GM03348 (cell line): ENCODE measurements around the gene GRM1.
A peak's percentile ranks its signal among the peaks of the same experiment; 100 is the strongest.

Source experiments
- DNase-seq: peaks from one replicate; pipeline ENCODE4 v3.0.0; 2012; ENCODE audit warnings: low spot score

GRM1 gene

GRCh38 chr6:146331013-146331412 is 302.2 kb downstream of the GRM1 start:
- no peak for DNase-seq

- DNase-seq: no peak
Observed at GRCh38 chr6:146335336-146335735, 306.5 kb downstream of the GRM1 start.

- DNase-seq: no peak
Observed at GRCh38 chr6:146336191-146336590, 307.3 kb downstream of the GRM1 start.

GRCh38 chr6:146337376-146337775 is 308.5 kb downstream of the GRM1 start:
- DNase-seq: no peak

DNA sequence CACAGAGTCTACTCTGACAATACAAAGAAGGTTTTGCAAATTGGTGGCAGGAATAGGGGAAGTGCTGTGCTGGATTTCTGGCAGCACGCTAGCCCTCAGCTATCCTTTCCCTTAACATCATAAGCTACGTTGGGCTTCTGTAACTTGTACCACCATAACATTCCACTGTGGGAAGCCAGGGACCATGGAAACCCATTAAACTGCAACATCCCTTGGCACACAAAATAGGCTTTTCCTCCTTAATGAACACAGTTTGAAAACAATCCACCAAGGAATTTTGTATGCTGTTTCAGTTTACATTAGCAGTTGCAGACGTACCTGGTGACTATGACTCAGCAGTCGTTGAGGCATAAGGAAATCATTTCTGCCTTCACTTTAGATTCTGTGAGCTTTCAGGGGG is 310.9 kb downstream of the GRM1 start:
- DNase-seq: no peak

- DNase-seq: no peak
Observed at GRCh38 chr6:146341493-146342230, 312.8 kb downstream of the GRM1 start.

GRCh38 chr6:146345598-146345997 is 316.7 kb downstream of the GRM1 start:
- DNase-seq: no peak

DNA sequence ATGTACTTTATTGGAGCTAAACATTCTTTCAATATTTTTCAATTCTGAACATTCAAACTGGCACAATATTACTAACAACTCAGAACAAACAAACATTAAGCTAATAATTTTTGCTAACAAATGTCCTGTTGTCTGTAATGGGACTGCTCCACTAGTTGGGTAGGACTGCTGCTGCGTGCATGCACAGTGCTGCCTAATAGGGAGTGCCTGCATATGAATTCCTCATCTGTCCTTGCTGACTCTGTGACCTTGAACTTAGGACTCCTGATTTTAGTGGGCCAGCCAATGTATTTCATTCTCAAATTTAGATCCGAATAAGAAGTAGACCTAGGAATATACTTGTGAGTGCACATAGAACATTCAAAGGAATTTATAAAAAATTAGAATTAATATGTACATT is 318.2 kb downstream of the GRM1 start:
- DNase-seq: no peak

- no peak for DNase-seq
Observed at GRCh38 chr6:146347690-146348089, 318.8 kb downstream of the GRM1 start.

GRCh38 chr6:146351018-146351417 is 322.2 kb downstream of the GRM1 start:
- DNase-seq: no peak

- no peak for DNase-seq
Observed at GRCh38 chr6:146352163-146352562, 323.3 kb downstream of the GRM1 start.

- no peak for DNase-seq
Observed at GRCh38 chr6:146354451-146354850, 325.6 kb downstream of the GRM1 start.

DNA sequence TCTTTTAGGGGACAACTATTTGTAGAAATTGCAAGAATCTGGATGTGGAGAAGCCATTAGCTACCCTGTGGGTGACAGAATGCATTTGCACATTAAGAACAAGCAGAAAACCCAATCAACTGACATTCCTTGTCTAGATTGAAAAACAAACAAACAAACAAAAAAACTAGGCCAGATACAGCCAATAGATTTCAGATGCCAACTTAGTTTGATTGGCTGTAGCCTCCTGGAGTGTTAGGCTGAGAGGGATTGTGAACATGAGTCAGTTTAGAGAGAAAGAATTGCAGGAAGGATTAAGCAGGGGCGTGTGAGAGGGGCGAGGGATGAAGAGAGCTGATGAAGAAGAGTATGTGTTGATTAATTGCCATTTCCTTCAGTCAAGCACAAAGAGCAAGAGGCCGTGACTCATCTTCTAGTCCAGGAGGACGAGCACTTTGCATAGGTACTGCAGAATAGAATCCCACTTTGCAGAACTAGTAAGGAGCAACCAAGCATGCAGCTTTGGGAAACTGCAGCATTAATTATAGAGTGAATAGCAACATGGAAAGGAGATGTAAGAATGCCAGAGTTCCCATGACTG is 326.7 kb downstream of the GRM1 start:
- no peak for DNase-seq

- peak; percentile 63 for DNase-seq
Observed at GRCh38 chr6:146357578-146358430, 328.9 kb downstream of the GRM1 start.

- peak; percentile 12 for DNase-seq
Observed at GRCh38 chr6:146358431-146359046, 329.7 kb downstream of the GRM1 start.

GRCh38 chr6:146359131-146359530 is 330.3 kb downstream of the GRM1 start:
- DNase-seq: no peak

DNA sequence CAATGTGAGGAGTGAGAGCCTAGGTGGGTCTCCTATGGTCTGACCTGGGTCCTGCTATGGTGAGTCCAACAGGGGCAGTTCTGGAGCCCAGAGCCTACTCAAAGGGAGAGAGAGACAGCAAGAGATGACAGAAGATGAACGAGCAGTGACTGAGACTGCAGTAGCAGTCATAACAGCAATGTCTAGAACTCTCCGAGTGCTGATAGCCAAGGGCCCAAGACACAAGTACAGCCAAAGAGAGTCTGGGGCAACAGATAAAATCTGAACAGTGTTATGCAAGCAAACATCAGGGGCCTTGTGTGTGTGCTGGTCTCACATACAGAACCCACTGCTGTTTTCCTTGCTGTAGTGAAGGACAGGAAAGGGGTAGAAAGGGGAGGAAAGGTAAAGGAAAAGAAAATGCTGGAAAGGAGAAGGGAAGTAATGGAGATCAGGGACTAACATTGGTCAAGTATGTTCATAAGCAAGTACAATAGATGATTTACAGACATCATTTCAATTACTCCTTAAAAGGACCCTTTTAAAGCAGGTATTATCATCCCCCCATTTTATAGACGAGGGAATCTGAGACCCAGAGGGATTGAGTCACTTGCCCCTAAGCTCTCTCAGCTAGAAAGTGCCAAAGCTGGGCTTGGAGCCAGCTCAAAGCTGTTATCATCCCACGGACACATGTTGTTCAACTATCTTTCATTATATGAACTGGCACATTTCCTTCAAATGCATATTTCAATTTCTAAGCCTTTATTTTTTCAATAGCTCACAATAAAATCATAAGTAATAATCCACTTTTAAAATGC is 332.5 kb downstream of the GRM1 start:
- DNase-seq: peak; percentile 31

DNA sequence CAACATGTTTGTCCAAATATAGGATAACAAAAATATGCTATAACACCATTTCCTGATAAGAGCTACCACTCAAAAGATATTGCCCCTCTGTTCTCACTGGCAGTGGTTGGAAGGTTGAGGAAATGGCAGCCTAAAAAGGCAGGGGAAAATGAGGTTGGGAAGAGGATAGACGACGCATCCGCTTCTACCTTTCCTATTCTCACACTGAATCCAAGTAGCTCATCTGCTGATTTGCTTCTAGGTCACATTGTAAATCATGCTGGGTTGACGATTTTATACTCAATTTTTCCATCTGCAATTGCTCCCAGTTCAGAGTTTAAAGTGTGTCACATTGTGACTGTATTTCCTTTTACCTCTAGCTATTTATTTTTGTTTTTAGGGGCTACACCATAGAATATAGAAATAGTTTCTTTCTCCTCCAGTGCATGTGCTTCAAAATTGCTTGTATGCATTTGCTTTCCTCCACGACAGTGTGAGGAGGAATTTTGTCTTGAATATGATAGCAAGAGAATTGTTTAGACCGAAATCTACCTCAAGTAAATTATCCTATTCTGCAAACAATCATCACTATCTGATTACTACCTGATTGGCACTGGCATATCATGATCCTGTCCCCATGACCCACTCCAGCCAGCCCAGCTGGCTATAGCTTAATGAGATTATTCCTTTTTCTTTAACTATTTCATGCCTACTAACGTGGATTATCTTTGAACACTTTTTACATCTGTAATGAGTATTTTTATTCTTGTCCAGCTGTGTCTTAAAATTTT is 335.2 kb downstream of the GRM1 start:
- DNase-seq: no peak

- DNase-seq: no peak
Observed at GRCh38 chr6:146364816-146365594, 336.1 kb downstream of the GRM1 start.

DNA sequence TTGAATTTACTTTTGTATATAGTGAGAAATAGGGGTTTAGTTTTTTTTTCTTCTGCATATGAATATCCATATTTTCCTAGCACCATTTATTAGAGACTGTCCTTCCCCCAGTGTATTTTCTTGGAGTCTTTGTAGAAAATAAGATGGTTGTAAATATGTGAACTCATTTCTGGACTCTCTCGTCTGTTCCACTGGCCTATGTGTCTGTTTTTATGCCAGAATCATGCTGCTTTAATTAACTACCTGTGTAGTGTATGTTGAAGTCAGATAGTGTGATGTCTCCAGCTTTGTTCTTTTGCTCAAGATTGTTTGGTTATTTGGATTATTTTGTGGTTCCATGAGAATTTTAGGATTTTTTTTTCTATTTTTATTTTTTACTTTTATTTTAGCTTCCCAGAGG is 338.2 kb downstream of the GRM1 start:
- no peak for DNase-seq
